Upper lobe of right lung (tissue), 1 donor: Measurements from ENCODE around the gene ALDH5A1. TPM values are rescaled to one million over a fixed set of nuclear protein-coding genes. Genes with fewer than 3 reads are reported as not detected.

Experiments
- ATAC-seq: fragments of 200-7000 bp; cut with Tn5 transposase; one replicate; pipeline ENCODE4 v1.9.1; 2020; ENCODE audit warnings: mild to moderate bottlenecking, moderate library complexity
- DNase-seq: peaks from one replicate; pipeline ENCODE4 v3.0.0-alpha.2; 2020
- H3K27ac ChIP-seq: fragments of 200-600 bp; one replicate; pipeline ENCODE4 v1.8.0; 2022
- H3K27me3 ChIP-seq: fragments of 200-600 bp; one replicate; pipeline ENCODE4 v1.8.0; 2022; ENCODE audit warnings: mild to moderate bottlenecking
- H3K36me3 ChIP-seq: fragments of 200-600 bp; one replicate; pipeline ENCODE4 v1.8.0; 2022
- H3K4me1 ChIP-seq: fragments of 200-600 bp; one replicate; pipeline ENCODE4 v1.8.0; 2022
- H3K4me3 ChIP-seq: fragments of 200-600 bp; one replicate; pipeline ENCODE4 v1.8.0; 2022; ENCODE audit warnings: mild to moderate bottlenecking
- H3K9me3 ChIP-seq: fragments of 200-600 bp; one replicate; pipeline ENCODE4 v1.8.0; 2022
- CTCF ChIP-seq: fragments of 200-600 bp; IDR thresholded peaks from one replicate; pipeline ENCODE4 v1.8.0; 2022; ENCODE audit warnings: antibody characterized with exemption
- intact Hi-C: fragments of 100-400 bp; cut with DNase I; formaldehyde crosslinking; loops from one replicate; pipeline ENCODE4 v1.11.0; 2022
- total RNA-seq: library from RNA; stranded (reverse); fragmentation: NEBNext Ultra II Directional; extraction: Animal tissue kit (Norgen Biotek cat#: 25700); gene quantifications from one replicate; pipeline ENCODE4 v1.2.1, GENCODE V29; 2021
- donor health status: DM: no; HTN: yes; CAD: no; lungs with severe emphysema.

Gene ALDH5A1
- total RNA-seq, 1 donor from 2014 or later: 15.5 TPM

GRCh38 chr6:24549158-24549557, 54.4 kb downstream of the ALDH5A1 start:
- no peak for TF ChIP-seq CTCF
- peaks cover 3% of the 10 kb centered on the region for H3K27me3 ChIP-seq
- ATAC-seq (no peak), DNase-seq (no peak)
- no peak overlapping the region for H3K4me3 ChIP-seq
- no peak overlapping the region for H3K27ac ChIP-seq
- intact Hi-C loops: no loop called here
- no peaks in the 10 kb centered on the region for H3K9me3 ChIP-seq
- H3K4me1 ChIP-seq: no peaks in the 10 kb centered on the region
- H3K36me3 ChIP-seq: no peaks in the 10 kb centered on the region

GRCh38 chr6:24549674-24550353, 55.0 kb downstream of the ALDH5A1 start:
- DNase-seq (no peak), ATAC-seq (peak; percentile 30)
- H3K4me1 ChIP-seq: no peaks in the 10 kb centered on the region
- no peak overlapping the region for H3K27ac ChIP-seq
- H3K27me3 ChIP-seq: peaks cover 3% of the 10 kb centered on the region
- H3K36me3 ChIP-seq: no peaks in the 10 kb centered on the region
- H3K9me3 ChIP-seq: no peaks in the 10 kb centered on the region
- no peak overlapping the region for H3K4me3 ChIP-seq
- intact Hi-C loops: no loop called here
- no peak for TF ChIP-seq CTCF

DNA sequence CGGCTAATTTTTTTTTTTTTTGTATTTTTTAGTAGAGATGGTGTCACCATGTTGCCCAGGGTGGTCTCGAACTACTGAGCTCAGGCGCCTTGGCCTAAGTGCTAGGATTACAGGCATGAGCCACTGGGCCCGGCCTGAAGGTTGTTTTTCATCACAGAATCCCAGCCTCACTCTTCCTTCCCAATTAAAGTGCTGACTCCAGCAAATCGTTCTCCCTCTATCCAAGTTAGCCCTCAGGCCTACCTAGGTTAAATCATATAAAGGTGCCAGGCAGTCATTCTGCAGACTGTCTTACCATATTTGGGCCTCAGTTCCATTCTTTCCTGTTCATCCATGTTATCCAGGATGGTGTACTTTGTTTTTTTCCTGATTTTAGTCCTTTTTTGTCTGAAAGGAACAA, 56.4 kb downstream of the ALDH5A1 start:
- intact Hi-C loops: no loop called here
- Histone ChIP-seq H3K27me3 (no peaks in the 10 kb centered on the region), H3K4me3 (no peak overlapping the region), H3K9me3 (no peaks in the 10 kb centered on the region), H3K27ac (no peak overlapping the region), H3K36me3 (no peaks in the 10 kb centered on the region), H3K4me1 (no peaks in the 10 kb centered on the region)
- DNase-seq (no peak), ATAC-seq (no peak)
- no peak for TF ChIP-seq CTCF

DNA sequence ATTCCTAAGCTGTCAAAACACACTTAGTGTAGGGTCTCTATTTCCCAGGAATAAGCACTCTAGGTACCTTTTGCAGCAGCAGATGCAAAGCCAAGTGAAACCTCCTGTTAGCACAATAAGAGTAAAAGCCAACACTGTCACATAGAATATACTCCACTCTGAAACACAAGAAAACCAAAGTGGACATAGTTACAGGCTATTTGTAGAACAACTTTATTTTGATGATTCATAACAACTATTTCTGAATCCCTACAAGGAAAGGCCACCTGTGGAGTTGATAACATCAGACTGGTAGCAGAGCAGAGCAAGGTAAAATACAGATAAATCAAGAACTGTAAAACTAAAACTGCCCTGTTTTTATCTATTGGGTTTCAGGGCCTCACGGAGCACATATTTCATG, 59.7 kb downstream of the ALDH5A1 start:
- intact Hi-C loops: no loop called here
- no peaks in the 10 kb centered on the region for H3K4me1 ChIP-seq
- H3K36me3 ChIP-seq: no peaks in the 10 kb centered on the region
- H3K27ac ChIP-seq: no peak overlapping the region
- H3K9me3 ChIP-seq: no peaks in the 10 kb centered on the region
- ATAC-seq (no peak), DNase-seq (no peak)
- TF ChIP-seq CTCF: no peak
- H3K4me3 ChIP-seq: no peak overlapping the region
- no peaks in the 10 kb centered on the region for H3K27me3 ChIP-seq

DNA sequence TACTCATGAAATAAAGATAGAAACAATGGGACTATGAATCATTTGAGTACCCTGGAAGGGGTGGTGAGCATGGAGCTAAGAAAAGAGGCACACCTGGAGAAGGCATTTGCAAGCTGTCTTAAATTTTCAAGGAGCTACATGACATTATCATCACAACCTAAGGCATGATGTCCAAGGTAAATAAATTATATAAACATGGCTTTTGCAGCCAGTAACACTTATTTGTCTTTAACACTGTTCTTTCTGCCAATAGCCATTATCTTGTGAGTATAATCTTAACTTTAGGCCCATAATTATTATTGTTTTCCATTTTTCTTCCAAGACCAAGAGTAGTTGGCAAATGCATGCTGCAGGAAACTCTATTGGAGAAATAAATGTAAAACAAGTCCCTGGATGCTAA, 63.7 kb downstream of the ALDH5A1 start:
- no peaks in the 10 kb centered on the region for H3K9me3 ChIP-seq
- no peak overlapping the region for H3K27ac ChIP-seq
- H3K27me3 ChIP-seq: no peaks in the 10 kb centered on the region
- no peak for DNase-seq
- intact Hi-C loops: no loop called here
- H3K4me1 ChIP-seq: no peaks in the 10 kb centered on the region
- no peak for TF ChIP-seq CTCF
- ATAC-seq: no peak
- no peak overlapping the region for H3K4me3 ChIP-seq
- H3K36me3 ChIP-seq: no peaks in the 10 kb centered on the region

GRCh38 chr6:24564081-24564480, 69.3 kb downstream of the ALDH5A1 start:
- no peak overlapping the region for H3K27ac ChIP-seq
- H3K4me3 ChIP-seq: no peak overlapping the region
- no peak for ATAC-seq
- no peak for TF ChIP-seq CTCF
- no peaks in the 10 kb centered on the region for H3K27me3 ChIP-seq
- H3K9me3 ChIP-seq: no peaks in the 10 kb centered on the region
- DNase-seq: no peak
- H3K4me1 ChIP-seq: no peaks in the 10 kb centered on the region
- intact Hi-C loops: no loop called here
- H3K36me3 ChIP-seq: no peaks in the 10 kb centered on the region
